GM18858 (cell line): ENCODE results near the gene GTF2F1.
"Not testable (repeated sequence)": the region's sequence is repeated elsewhere in the genome, so short reads cannot be mapped to it uniquely, and the experiment has no call there.

Experiments used
- ATAC-seq: cut with Tn5 transposase; IDR thresholded peaks from one replicate; pipeline ENCODE4 v1.9.1; 2021; ENCODE audit not compliant: unreplicated experiment

GTF2F1 gene

GRCh38 chr19:6393074-6393982 is at the start of gene GTF2F1:
TSS of gene GTF2F1 (minus strand) at chr19:6393164. CDS start at chr19:6392995, 169 bp downstream.
- peak; percentile 60 for ATAC-seq

GRCh38 chr19:6442087-6442688 is 49.2 kb upstream of the GTF2F1 start:
- ATAC-seq = no peak

GRCh38 chr19:6440905-6441304 is 47.9 kb upstream of the GTF2F1 start:
- no peak for ATAC-seq

GRCh38 chr19:6439743-6440142 is 46.8 kb upstream of the GTF2F1 start:
- no peak for ATAC-seq

GRCh38 chr19:6433663-6434062 is 40.7 kb upstream of the GTF2F1 start, which contains the start of gene SLC25A41:
TSS of gene SLC25A41 (minus strand) at chr19:6433763. CDS start at chr19:6433693, 70 bp downstream.
- ATAC-seq = no peak

- ATAC-seq = no peak
Measured at GRCh38 chr19:6433165-6433564, 40.2 kb upstream of the GTF2F1 start.

GRCh38 chr19:6431891-6432290 is 38.9 kb upstream of the GTF2F1 start:
- ATAC-seq = no peak

GRCh38 chr19:6429419-6430221 is 36.7 kb upstream of the GTF2F1 start:
- ATAC-seq = no peak

GRCh38 chr19:6428692-6429418 is 35.9 kb upstream of the GTF2F1 start:
- ATAC-seq = not testable (repeated sequence)

- ATAC-seq = no peak
Measured at GRCh38 chr19:6427131-6427530, 34.2 kb upstream of the GTF2F1 start.

GRCh38 chr19:6425732-6426620 is 33.0 kb upstream of the GTF2F1 start:
- no peak for ATAC-seq

GRCh38 chr19:6424939-6425731 is 32.2 kb upstream of the GTF2F1 start:
- peak; percentile 73 for ATAC-seq

GRCh38 chr19:6424195-6424938 is 31.4 kb upstream of the GTF2F1 start, which contains the start of gene KHSRP:
TSS of gene KHSRP (minus strand) at chr19:6424811. CDS start at chr19:6424701, 110 bp downstream.
- no peak for ATAC-seq

- no peak for ATAC-seq
Measured at GRCh38 chr19:6423499-6424194, 30.7 kb upstream of the GTF2F1 start.

- no peak for ATAC-seq
Measured at GRCh38 chr19:6421075-6422014, 28.4 kb upstream of the GTF2F1 start.

GRCh38 chr19:6418562-6418932 is 25.6 kb upstream of the GTF2F1 start:
- no peak for ATAC-seq
